ENCODE results near the gene TBC1D22A. TPM values are rescaled to one million over a fixed set of nuclear protein-coding genes. Genes with fewer than 3 reads are reported as not detected.
"Not testable (repeated sequence)": the region's sequence is repeated elsewhere in the genome, so short reads cannot be mapped to it uniquely, and the experiment has no call there.

The TBC1D22A gene
- total RNA-seq, 1 donor from 2014 or later, result 41.0 TPM

DNA sequence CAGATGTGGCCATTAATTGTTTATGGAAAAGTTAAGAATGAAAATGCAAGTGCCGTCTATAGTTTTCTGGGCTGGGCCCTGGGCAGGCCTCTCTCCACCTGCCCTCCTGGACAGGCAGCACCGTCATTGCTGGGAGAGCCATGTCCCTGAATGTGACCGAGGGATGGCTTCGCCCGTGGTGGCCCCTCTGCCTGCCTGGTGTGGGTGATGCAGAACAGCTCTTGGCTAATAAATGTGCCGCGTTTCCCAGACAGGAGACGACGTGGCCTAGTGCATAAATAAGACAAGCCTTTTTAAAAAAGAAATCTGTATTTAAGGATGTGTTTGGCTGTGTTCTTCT, 407.3 kb downstream of the TBC1D22A start:
- no peak for DNase-seq
- Mint-ChIP-seq H3K36me3 (ENCODE audit: low read depth) (peaks cover 5% of the 10 kb centered on the region), H3K27me3 (no peaks in the 10 kb centered on the region), H3K4me1 (no peaks in the 10 kb centered on the region), H3K9me3 (no peaks in the 10 kb centered on the region), H3K4me3 (no peak overlapping the region), H3K27ac (no peak overlapping the region)
- intact Hi-C loops (cut with micrococcal nuclease), result no loop called here

DNA sequence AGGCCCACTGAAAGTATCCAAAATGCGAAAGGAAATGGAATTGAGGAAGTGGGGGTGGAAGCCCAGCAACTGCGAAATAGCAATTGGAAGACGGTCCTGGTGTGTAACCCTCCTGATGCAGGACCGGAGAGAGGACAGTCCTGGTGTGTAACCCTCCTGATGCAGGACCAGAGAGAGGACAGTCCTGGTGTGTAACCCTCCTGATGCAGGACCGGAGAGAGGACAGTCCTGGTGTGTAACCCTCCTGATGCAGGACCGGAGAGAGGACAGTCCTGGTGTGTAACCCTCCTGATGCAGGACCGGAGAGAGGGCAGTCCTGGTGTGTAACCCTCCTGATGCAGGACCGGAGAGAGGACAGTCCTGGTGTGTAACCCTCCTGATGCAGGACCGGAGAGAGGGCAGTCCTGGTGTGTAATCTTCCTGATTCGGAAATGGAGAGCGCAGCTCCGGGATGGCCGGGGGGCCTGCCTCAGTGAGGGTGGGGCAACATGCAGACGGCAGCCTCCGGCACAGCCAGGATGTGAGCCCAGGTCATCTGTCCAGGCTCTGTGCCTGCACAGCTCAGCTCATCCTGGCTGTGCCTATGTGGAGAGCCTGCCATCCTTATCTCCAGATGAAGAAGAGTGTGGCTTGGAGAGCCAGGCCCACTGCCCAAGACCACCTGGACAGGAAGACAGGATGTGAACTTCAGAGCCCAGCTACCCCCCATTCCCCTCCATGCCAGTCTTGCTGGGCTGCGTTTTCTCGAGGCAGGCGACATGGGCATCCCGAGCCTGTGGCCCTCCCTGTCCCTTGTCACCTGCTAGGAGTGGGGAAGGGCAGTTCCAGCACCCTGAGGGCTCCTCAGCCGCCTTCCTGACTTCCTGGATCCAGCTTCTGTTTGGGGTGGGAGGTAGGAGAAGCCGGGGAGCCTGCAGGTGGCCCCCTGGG, 408.3 kb downstream of the TBC1D22A start:
- peaks cover 12% of the 10 kb centered on the region for H3K36me3 Mint-ChIP-seq (ENCODE audit: low read depth)
- H3K9me3 Mint-ChIP-seq; H3K4me1 Mint-ChIP-seq; H3K27ac Mint-ChIP-seq; DNase-seq; intact Hi-C loops (cut with micrococcal nuclease); H3K27me3 Mint-ChIP-seq; H3K4me3 Mint-ChIP-seq: not testable (repeated sequence)

DNA sequence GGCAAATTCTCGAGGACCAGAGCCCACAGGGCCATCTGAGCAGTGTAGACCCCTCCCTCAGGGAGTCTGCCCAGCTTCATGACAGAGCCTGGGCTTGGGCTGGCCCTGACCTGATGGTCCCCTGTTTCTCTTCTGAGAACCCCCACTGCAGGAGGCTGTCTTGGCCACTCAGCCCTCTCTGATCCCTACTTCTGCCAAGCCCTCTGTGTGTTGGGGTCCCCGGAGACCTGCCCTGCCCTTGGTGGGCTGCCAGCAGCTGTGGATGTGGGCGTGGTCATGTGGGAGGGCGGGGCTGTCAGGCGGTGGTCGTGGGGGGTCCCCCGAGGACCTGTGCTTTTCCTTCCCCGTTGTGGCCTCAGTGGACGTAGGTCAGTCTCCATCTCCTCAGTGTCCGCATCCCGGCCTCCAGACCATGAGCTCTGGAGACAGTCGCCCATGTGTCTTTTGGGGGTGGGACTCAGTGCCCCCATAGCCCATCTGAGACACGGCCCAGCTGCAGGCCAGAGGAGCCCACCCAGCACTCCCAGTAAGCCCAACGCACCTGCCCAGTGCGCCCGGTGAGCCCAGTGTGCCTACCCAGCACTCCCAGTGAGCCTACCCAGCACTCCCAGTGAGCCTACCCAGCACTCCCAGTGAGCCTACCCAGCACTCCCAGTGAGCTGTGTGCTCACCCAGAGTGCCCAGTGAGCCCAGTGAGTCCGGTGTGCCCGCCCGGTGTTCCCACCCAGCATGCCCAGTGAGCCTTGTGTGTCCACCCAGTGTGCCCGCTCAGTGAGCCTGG, 409.2 kb downstream of the TBC1D22A start:
- intact Hi-C loops (cut with micrococcal nuclease), result no loop called here
- no peaks in the 10 kb centered on the region for H3K9me3 Mint-ChIP-seq
- no peak for DNase-seq
- H3K36me3 Mint-ChIP-seq (ENCODE audit: low read depth), result peaks cover 12% of the 10 kb centered on the region
- no peak overlapping the region for H3K4me3 Mint-ChIP-seq
- no peaks in the 10 kb centered on the region for H3K27me3 Mint-ChIP-seq
- H3K27ac Mint-ChIP-seq, result no peak overlapping the region
- no peaks in the 10 kb centered on the region for H3K4me1 Mint-ChIP-seq

GRCh38 chr22:47172771-47173534, 410.5 kb downstream of the TBC1D22A start:
- no peak for DNase-seq
- H3K4me1 Mint-ChIP-seq, result no peaks in the 10 kb centered on the region
- no peaks in the 10 kb centered on the region for H3K27me3 Mint-ChIP-seq
- H3K9me3 Mint-ChIP-seq, result no peaks in the 10 kb centered on the region
- peaks cover 12% of the 10 kb centered on the region for H3K36me3 Mint-ChIP-seq (ENCODE audit: low read depth)
- no peak overlapping the region for H3K4me3 Mint-ChIP-seq
- intact Hi-C loops (cut with micrococcal nuclease), result no loop called here
- H3K27ac Mint-ChIP-seq, result no peak overlapping the region

DNA sequence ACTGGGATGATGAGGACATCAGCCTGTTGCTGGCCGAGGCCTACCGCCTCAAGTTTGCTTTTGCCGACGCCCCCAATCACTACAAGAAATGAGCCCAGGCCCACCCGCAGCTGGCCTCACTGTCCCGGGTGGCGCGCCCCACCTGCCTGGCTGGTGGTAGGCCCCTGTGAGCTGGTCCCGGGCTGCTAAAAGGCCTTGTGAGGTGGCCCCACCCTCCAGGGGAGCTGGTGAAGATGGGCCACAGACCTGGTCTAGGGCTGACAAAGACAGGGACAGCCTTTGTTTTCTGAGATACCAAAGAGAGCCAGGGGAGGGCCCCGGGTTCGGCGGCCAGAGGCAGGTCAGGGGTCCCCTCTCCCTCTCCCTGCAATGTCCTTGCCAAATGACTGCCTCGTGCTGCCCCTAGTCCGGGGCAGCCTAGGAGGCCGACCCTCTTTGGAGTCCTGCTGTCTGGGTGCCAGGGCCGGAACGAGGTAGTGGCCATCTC, 411.1 kb downstream of the TBC1D22A start:
- Mint-ChIP-seq H3K9me3 (no peaks in the 10 kb centered on the region), H3K27ac (no peak overlapping the region), H3K4me1 (no peaks in the 10 kb centered on the region), H3K27me3 (no peaks in the 10 kb centered on the region), H3K36me3 (ENCODE audit: low read depth) (peaks cover 12% of the 10 kb centered on the region), H3K4me3 (no peak overlapping the region)
- DNase-seq, result no peak
- intact Hi-C loops (cut with micrococcal nuclease), result no loop called here

GRCh38 chr22:47174096-47174495, 411.6 kb downstream of the TBC1D22A start:
- Mint-ChIP-seq H3K9me3 (no peaks in the 10 kb centered on the region), H3K4me1 (no peaks in the 10 kb centered on the region), H3K27me3 (no peaks in the 10 kb centered on the region), H3K4me3 (no peak overlapping the region), H3K36me3 (ENCODE audit: low read depth) (peaks cover 12% of the 10 kb centered on the region), H3K27ac (no peak overlapping the region)
- intact Hi-C loops (cut with micrococcal nuclease), result no loop called here
- no peak for DNase-seq

GRCh38 chr22:47174671-47175112, 412.2 kb downstream of the TBC1D22A start:
- Mint-ChIP-seq H3K27me3 (no peaks in the 10 kb centered on the region), H3K36me3 (ENCODE audit: low read depth) (peaks cover 12% of the 10 kb centered on the region), H3K4me1 (no peaks in the 10 kb centered on the region), H3K27ac (no peak overlapping the region), H3K4me3 (no peak overlapping the region), H3K9me3 (no peaks in the 10 kb centered on the region)
- no peak for DNase-seq
- intact Hi-C loops (cut with micrococcal nuclease), result no loop called here

DNA sequence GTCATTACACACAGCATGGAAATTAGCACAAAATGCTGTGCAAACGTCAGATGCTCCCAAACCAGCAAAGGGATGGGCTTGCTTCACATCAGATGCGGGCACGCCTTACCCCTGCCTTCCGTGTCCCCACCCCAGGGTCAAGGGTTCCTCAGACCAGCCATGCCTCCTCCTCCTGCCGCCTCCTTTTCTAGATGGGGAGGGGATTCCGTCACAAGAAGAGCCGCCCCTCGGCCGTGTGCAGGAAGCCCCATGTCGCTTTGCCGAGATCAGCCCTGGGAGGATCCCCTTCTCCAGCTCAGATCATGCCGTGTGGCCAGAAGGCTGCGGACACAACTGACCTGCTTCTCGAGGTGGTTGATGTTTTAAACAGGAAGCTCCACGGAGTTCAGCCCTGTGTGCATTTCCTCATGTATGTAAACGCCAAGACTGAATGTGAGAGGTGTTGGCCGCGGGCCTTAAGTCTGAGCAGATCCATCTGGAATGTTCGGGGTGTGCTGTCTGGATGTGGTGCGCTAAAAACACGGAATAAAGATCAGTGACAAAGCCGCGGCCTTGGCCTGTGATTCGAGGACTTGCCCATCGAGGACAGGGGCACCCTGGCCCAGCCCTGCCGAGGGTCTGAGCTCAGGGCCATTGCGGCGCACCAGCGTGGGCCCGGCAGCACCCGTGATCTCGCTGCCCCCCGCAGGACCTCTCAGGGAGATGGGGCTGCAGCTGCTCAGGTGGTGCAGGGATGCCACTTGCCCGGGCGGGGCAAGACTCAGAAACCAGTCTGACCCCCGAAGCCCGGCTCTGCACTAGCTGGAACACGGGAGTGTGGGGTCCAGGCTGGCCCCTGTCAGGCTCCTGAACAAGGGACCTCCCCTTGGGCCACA, 412.9 kb downstream of the TBC1D22A start:
- H3K27ac Mint-ChIP-seq, result no peak overlapping the region
- H3K4me1 Mint-ChIP-seq, result no peaks in the 10 kb centered on the region
- H3K4me3 Mint-ChIP-seq, result no peak overlapping the region
- no peaks in the 10 kb centered on the region for H3K27me3 Mint-ChIP-seq
- intact Hi-C loops (cut with micrococcal nuclease), result no loop called here
- no peaks in the 10 kb centered on the region for H3K9me3 Mint-ChIP-seq
- no peak for DNase-seq
- peaks cover 12% of the 10 kb centered on the region for H3K36me3 Mint-ChIP-seq (ENCODE audit: low read depth)

DNA sequence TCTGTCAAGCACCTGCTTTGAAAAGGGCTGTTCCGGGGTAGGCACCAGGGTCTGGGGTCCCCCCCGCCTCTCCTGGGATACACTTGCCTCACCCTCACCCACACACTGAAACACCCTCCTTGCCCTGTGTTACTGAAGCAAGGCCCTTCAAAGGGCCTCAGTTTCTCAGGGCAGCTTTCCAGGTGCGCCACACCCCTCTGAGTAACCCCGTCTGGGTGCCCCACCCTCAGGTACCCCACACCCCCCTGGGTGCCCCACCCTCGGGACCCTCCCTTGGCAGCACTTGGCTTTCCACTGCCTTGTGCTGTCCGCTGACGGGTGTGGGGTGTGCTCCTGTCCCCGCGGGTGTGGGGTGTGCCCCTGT, 413.6 kb downstream of the TBC1D22A start:
- no peaks in the 10 kb centered on the region for H3K4me1 Mint-ChIP-seq
- H3K27me3 Mint-ChIP-seq, result no peaks in the 10 kb centered on the region
- H3K4me3 Mint-ChIP-seq, result no peak overlapping the region
- intact Hi-C loops (cut with micrococcal nuclease), result no loop called here
- peaks cover 12% of the 10 kb centered on the region for H3K36me3 Mint-ChIP-seq (ENCODE audit: low read depth)
- no peaks in the 10 kb centered on the region for H3K9me3 Mint-ChIP-seq
- no peak for DNase-seq
- H3K27ac Mint-ChIP-seq, result no peak overlapping the region

- no peaks in the 10 kb centered on the region for H3K27me3 Mint-ChIP-seq
- no peak overlapping the region for H3K27ac Mint-ChIP-seq
- peaks cover 12% of the 10 kb centered on the region for H3K36me3 Mint-ChIP-seq (ENCODE audit: low read depth)
- H3K4me1 Mint-ChIP-seq, result no peaks in the 10 kb centered on the region
- intact Hi-C loops (cut with micrococcal nuclease), result no loop called here
- no peaks in the 10 kb centered on the region for H3K9me3 Mint-ChIP-seq
- DNase-seq, result no peak
- no peak overlapping the region for H3K4me3 Mint-ChIP-seq
Observed at GRCh38 chr22:47176573-47177333, 414.3 kb downstream of the TBC1D22A start.

GRCh38 chr22:47177334-47177815, 414.9 kb downstream of the TBC1D22A start:
- intact Hi-C loops (cut with micrococcal nuclease), result no loop called here
- no peak overlapping the region for H3K4me3 Mint-ChIP-seq
- no peaks in the 10 kb centered on the region for H3K4me1 Mint-ChIP-seq
- DNase-seq, result no peak
- no peak overlapping the region for H3K27ac Mint-ChIP-seq
- no peaks in the 10 kb centered on the region for H3K9me3 Mint-ChIP-seq
- peaks cover 12% of the 10 kb centered on the region for H3K36me3 Mint-ChIP-seq (ENCODE audit: low read depth)
- H3K27me3 Mint-ChIP-seq, result no peaks in the 10 kb centered on the region

DNA sequence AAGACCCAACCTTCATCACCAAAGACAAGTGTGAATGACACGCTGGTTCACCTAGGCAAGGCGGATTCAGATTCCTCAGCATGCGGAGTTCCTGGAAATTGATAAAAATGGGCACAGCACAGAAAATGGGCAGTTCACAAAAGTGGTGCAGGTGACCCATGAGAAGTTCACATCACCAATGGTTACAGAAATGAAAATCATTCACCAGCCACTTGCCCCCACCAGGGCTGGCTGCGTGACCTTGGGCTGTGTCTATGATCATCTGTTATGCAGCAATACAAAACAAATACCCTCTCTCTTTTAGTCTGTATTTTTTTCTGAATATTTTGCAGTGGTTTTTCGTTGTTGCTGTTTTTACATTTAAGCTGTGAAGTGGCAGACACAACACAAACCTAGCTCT, 415.9 kb downstream of the TBC1D22A start:
- no peak for DNase-seq
- Mint-ChIP-seq H3K27me3 (no peaks in the 10 kb centered on the region), H3K27ac (no peak overlapping the region), H3K9me3 (peaks cover 4% of the 10 kb centered on the region), H3K4me3 (no peak overlapping the region), H3K4me1 (no peaks in the 10 kb centered on the region), H3K36me3 (ENCODE audit: low read depth) (peaks cover 12% of the 10 kb centered on the region)
- intact Hi-C loops (cut with micrococcal nuclease), result no loop called here

Data from activated CD4-positive, alpha-beta T cell treated with anti-CD3 and anti-CD28 coated beads, Interleukin-2, amount 10 ng/mL, durations not matched to agents 24 days and 14 days (primary cell).